MG63 (cell line): ENCODE results near the gene DLGAP1. TPM values are rescaled to one million over a fixed set of nuclear protein-coding genes. Genes with fewer than 3 reads are reported as not detected.

ENCODE experiments used
- DNase-seq: peaks from one replicate; pipeline ENCODE4 v3.0.0-alpha.2; 2020
- H3K27me3 ChIP-seq: fragments of 250-450 bp; sonication (Bioruptor Pico); 2 replicates; pipeline ENCODE4 v1.5.1; 2020; ENCODE audit warnings: mild to moderate bottlenecking, moderate library complexity
- H3K36me3 ChIP-seq: fragments of 250-450 bp; sonication (Bioruptor Pico); 2 replicates; pipeline ENCODE4 v1.5.1; 2020; ENCODE audit warnings: mild to moderate bottlenecking, moderate library complexity
- H3K4me3 ChIP-seq: fragments of 250-450 bp; sonication (Bioruptor Pico); 2 replicates; pipeline ENCODE4 v1.5.1; 2020; ENCODE audit warnings: mild to moderate bottlenecking, moderate library complexity
- H3K9me3 ChIP-seq: fragments of 250-450 bp; sonication (Bioruptor Pico); 2 replicates; pipeline ENCODE4 v1.5.1; 2020; ENCODE audit warnings: mild to moderate bottlenecking, moderate library complexity
- total RNA-seq: library from RNA; depleted of rRNA; stranded (reverse); fragments of >200 nt; shearing (Covaris generic); gene quantifications from 2 replicates; pipeline ENCODE4 v1.2.3, GENCODE V29; 2014; ENCODE audit warnings: low replicate concordance

DLGAP1 gene
- total RNA-seq, 1 experiment from 2014 or later = 3.4 TPM

GRCh38 chr18:3852321-3852720 lies 602.8 kb downstream of the DLGAP1 start:
- no peak overlapping the region for H3K4me3 ChIP-seq
- no peaks in the 10 kb centered on the region for H3K27me3 ChIP-seq
- H3K36me3 ChIP-seq = no peaks in the 10 kb centered on the region
- no peaks in the 10 kb centered on the region for H3K9me3 ChIP-seq
- no peak for DNase-seq

- Histone ChIP-seq H3K36me3 (no peaks in the 10 kb centered on the region), H3K9me3 (no peaks in the 10 kb centered on the region), H3K27me3 (no peaks in the 10 kb centered on the region), H3K4me3 (no peak overlapping the region)
- DNase-seq = no peak
These were observed 603.9 kb downstream of the DLGAP1 start for GRCh38 chr18:3851159-3851558.

GRCh38 chr18:3848316-3848715 lies 606.8 kb downstream of the DLGAP1 start:
- no peaks in the 10 kb centered on the region for H3K9me3 ChIP-seq
- DNase-seq = no peak
- H3K27me3 ChIP-seq = no peaks in the 10 kb centered on the region
- no peaks in the 10 kb centered on the region for H3K36me3 ChIP-seq
- no peak overlapping the region for H3K4me3 ChIP-seq

GRCh38 chr18:3845161-3845560 lies 609.9 kb downstream of the DLGAP1 start:
- H3K36me3 ChIP-seq = no peaks in the 10 kb centered on the region
- no peaks in the 10 kb centered on the region for H3K9me3 ChIP-seq
- H3K27me3 ChIP-seq = no peaks in the 10 kb centered on the region; the same call in 1 of the 2 replicates
- no peak for DNase-seq
- no peak overlapping the region for H3K4me3 ChIP-seq

DNA sequence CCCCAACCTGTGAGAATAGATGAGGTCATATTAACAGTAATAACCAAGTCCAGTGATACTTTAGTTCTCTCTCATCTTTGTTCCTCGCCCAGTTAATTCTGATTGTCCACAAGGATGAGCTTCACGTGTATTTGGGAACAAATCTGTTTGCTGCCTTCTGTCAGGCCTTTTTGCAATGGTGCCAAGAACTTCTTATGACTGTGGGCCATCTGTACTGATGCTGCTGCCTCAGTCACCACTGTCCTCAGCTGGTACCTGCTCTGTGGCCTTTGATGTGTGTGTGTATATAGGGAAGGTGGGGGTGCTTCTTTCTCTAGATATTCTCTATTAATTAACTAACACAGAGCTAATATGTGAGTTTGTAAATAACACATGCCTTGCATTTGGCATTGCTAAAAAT lies 612.3 kb downstream of the DLGAP1 start:
- DNase-seq = no peak
- H3K36me3 ChIP-seq = no peaks in the 10 kb centered on the region
- H3K4me3 ChIP-seq = no peak overlapping the region
- H3K9me3 ChIP-seq = no peaks in the 10 kb centered on the region
- H3K27me3 ChIP-seq = no peaks in the 10 kb centered on the region; the same call in 1 of the 2 replicates

GRCh38 chr18:3840766-3841165 lies 614.3 kb downstream of the DLGAP1 start:
- Histone ChIP-seq H3K27me3 (no peaks in the 10 kb centered on the region; the same call in 1 of the 2 replicates), H3K4me3 (no peak overlapping the region), H3K36me3 (no peaks in the 10 kb centered on the region), H3K9me3 (no peaks in the 10 kb centered on the region)
- DNase-seq = no peak

DNA sequence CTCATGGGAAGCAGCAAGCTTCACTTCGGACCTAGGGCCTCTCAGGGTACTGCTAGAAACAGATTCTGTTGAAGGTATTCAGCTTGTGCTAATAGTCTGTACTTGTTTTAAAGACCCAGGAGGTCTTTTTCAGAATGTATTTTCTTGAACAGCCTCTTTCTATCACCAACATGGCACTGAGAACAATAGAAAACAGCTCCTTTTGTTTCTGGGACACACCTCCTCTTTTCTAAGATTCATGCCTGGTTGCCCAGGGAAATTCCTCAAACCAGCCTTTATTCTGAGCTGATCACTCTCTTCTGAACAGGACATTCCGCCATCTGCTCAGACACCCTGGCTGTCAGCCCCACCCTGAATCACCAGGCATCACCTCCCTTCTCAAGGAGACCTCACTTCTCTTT lies 615.5 kb downstream of the DLGAP1 start:
- H3K36me3 ChIP-seq = no peaks in the 10 kb centered on the region
- no peak overlapping the region for H3K4me3 ChIP-seq
- no peaks in the 10 kb centered on the region for H3K9me3 ChIP-seq
- no peak for DNase-seq
- H3K27me3 ChIP-seq = no peaks in the 10 kb centered on the region; the same call in 1 of the 2 replicates

DNA sequence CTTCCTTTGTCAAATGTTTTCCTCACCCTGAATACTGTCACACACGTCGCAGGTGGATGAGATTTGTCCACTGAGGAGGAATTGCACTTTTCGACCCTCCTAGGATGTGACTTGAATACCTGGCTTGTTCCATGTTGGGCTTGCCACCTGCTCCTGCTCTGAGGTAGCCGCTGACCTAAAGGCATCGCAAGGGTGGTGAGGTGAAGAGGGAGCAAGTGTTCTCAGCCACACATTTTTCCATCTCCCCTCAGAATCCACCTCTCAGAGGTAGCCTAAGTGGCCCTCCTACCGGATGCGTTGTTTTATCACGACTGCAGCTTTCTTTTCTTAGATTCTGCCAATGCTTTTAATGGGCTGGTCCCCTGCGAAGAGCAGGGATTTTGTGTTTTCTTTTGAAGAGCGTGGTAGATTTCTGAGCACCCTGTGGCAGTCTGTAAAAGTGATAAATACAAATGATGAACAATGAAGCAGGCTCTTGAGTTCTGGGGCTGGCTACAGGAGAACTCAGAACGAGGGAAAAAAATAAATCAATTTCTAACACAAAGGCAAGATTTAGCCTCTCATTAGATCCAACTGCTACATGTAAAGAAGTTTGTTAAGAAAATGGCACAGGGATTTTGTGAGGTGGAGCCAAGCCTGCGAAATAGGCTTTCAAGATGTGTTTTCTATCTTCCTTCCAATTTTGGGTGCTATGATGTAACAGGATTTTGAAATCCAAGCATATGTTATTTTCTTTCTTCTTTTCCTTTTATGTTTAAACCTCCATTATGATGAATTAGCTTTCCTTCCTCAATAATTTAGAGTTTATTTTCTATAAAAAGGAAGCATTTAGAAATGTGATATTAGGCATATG lies 618.4 kb downstream of the DLGAP1 start:
- H3K9me3 ChIP-seq = no peaks in the 10 kb centered on the region
- no peak for DNase-seq
- no peaks in the 10 kb centered on the region for H3K27me3 ChIP-seq
- no peak overlapping the region for H3K4me3 ChIP-seq
- no peaks in the 10 kb centered on the region for H3K36me3 ChIP-seq

- H3K36me3 ChIP-seq = no peaks in the 10 kb centered on the region
- H3K9me3 ChIP-seq = no peaks in the 10 kb centered on the region
- no peak for DNase-seq
- no peak overlapping the region for H3K4me3 ChIP-seq
- H3K27me3 ChIP-seq = no peaks in the 10 kb centered on the region
These were observed 623.0 kb downstream of the DLGAP1 start for GRCh38 chr18:3832025-3832638.

DNA sequence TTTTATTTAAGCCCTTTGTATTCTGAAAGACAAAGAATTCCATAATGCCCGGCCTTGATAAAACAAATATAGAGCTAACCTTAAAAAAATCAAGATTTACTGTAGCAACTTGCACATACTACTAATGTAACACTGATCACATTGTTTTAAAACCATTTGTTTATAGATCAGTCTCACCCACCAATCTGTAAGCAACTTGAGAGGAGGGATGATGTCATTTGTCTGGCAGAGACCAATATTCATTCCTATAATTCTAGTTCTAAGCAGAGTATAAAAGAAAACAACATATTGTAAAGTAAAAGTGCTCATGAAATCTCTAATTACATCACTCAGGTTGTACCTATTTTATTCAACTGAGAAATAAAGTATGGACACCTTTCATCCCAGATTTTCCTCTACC lies 624.5 kb downstream of the DLGAP1 start:
- H3K27me3 ChIP-seq = no peaks in the 10 kb centered on the region
- no peak overlapping the region for H3K4me3 ChIP-seq
- H3K36me3 ChIP-seq = no peaks in the 10 kb centered on the region
- DNase-seq = no peak
- no peaks in the 10 kb centered on the region for H3K9me3 ChIP-seq

GRCh38 chr18:3827236-3827845 lies 627.8 kb downstream of the DLGAP1 start:
- no peaks in the 10 kb centered on the region for H3K27me3 ChIP-seq
- no peak overlapping the region for H3K4me3 ChIP-seq
- no peaks in the 10 kb centered on the region for H3K9me3 ChIP-seq
- H3K36me3 ChIP-seq = no peaks in the 10 kb centered on the region
- DNase-seq = no peak

GRCh38 chr18:3826021-3826420 lies 629.1 kb downstream of the DLGAP1 start:
- no peak for DNase-seq
- H3K27me3 ChIP-seq = no peaks in the 10 kb centered on the region
- no peak overlapping the region for H3K4me3 ChIP-seq
- no peaks in the 10 kb centered on the region for H3K9me3 ChIP-seq
- no peaks in the 10 kb centered on the region for H3K36me3 ChIP-seq

- Histone ChIP-seq H3K36me3 (no peaks in the 10 kb centered on the region), H3K27me3 (no peaks in the 10 kb centered on the region), H3K9me3 (no peaks in the 10 kb centered on the region), H3K4me3 (no peak overlapping the region)
- no peak for DNase-seq
These were observed 631.0 kb downstream of the DLGAP1 start for GRCh38 chr18:3824101-3824500.

GRCh38 chr18:3823073-3823472 lies 632.0 kb downstream of the DLGAP1 start:
- H3K27me3 ChIP-seq = no peaks in the 10 kb centered on the region
- DNase-seq = no peak
- H3K9me3 ChIP-seq = no peaks in the 10 kb centered on the region

GRCh38 chr18:3821524-3821923 lies 633.6 kb downstream of the DLGAP1 start:
- Histone ChIP-seq H3K9me3 (no peaks in the 10 kb centered on the region), H3K27me3 (no peaks in the 10 kb centered on the region)

More at GRCh38 chr18:3823073-3823472, 632.0 kb downstream of the DLGAP1 start:
- H3K4me3 ChIP-seq = no peak overlapping the region
- H3K36me3 ChIP-seq = no peaks in the 10 kb centered on the region

GRCh38 chr18:3819961-3820360 lies 635.1 kb downstream of the DLGAP1 start:
- no peaks in the 10 kb centered on the region for H3K36me3 ChIP-seq
- no peak overlapping the region for H3K4me3 ChIP-seq
- DNase-seq = no peak
- H3K27me3 ChIP-seq = no peaks in the 10 kb centered on the region
- no peaks in the 10 kb centered on the region for H3K9me3 ChIP-seq

More at GRCh38 chr18:3821524-3821923, 633.6 kb downstream of the DLGAP1 start:
- Histone ChIP-seq H3K36me3 (no peaks in the 10 kb centered on the region), H3K4me3 (no peak overlapping the region)
- no peak for DNase-seq

GRCh38 chr18:3816610-3817363 lies 638.3 kb downstream of the DLGAP1 start:
- Histone ChIP-seq H3K27me3 (no peaks in the 10 kb centered on the region), H3K9me3 (no peaks in the 10 kb centered on the region), H3K36me3 (no peaks in the 10 kb centered on the region), H3K4me3 (no peak overlapping the region)
- no peak for DNase-seq
